Globus pallidus (tissue), 1 donor: ENCODE measurements around the gene GP2.

Experiments used
- DNase-seq: peaks from one replicate; pipeline ENCODE4 v3.0.0-alpha.2; 2015; ENCODE audit warnings: low spot score

The GP2 gene

DNA sequence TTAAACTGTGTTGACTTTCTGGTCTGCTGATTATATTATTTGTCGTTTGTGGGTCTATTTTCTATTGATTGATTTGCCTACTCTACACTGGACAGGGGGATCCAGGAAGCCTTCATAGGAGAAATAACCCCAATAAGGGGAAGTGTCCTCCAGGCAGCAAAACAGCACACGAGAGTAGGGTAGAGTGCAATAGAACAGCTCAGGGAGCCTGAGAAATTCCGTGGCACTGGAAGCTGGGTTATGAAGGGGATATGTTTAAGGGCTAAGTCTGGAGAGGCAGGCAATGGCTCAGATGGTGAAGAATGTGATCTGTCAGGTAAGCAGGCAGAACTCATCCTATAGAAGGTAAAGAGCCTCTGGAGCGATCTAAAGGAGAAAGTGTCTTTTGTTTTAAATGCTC is 20.9 kb downstream of the GP2 start:
- DNase-seq: no peak

DNA sequence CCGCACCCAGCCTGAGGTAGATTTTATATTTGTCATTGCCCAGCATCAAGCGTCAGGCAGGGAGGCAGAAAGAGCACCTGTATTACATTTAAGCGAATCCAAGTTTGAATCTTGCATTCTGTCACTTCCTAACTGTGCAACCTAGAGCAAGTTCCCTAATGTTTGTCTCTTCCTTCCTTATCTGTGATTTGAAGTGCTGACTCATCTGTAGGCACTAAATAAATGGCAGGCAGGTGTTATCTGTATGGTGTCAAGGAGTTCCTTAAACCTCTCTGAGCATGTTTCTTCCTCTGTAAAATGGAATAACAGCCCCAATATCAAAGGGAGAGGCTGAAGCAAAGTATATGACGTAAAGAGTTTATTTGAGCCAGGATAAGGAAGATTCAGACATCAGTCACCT is 24.3 kb downstream of the GP2 start:
- no peak for DNase-seq

DNA sequence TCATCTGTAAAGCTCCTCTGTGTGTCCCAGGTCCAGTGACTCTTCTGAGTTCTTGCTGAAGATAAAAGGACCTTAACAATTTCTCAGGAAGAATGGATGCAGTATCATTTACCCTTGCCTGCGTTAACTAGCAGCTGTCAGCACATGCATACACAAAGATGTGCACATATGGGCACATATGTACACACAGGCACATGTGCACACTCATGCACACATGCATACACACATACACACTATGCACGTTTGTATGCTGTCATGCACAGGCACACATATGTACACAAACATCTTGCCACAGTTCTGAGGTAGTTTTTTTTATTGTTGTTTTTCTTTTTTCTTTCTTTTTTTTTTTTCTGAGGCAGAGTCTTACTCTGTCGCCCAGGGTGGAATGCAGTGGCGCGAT is 24.9 kb downstream of the GP2 start:
- DNase-seq: no peak

DNA sequence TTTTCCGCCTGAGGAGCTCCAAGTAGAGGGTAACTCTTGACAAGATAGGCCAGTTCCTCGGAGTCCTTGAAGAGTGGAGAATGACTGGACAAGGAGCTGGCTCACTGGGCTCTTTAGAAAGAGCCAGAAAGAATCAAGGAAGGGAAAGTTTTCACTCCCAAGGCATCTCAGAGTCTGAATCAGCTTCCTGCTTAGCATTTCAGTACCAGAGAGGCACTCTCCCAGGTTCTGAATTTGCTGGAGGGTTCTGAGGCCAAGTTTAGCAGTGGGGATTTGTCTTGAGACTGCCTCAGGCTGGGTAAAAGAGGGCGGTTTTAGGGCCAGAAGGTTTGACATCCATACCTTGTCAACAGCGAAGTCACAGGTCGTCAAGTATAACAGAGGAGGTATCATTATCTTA is 25.5 kb downstream of the GP2 start:
- DNase-seq: no peak

DNA sequence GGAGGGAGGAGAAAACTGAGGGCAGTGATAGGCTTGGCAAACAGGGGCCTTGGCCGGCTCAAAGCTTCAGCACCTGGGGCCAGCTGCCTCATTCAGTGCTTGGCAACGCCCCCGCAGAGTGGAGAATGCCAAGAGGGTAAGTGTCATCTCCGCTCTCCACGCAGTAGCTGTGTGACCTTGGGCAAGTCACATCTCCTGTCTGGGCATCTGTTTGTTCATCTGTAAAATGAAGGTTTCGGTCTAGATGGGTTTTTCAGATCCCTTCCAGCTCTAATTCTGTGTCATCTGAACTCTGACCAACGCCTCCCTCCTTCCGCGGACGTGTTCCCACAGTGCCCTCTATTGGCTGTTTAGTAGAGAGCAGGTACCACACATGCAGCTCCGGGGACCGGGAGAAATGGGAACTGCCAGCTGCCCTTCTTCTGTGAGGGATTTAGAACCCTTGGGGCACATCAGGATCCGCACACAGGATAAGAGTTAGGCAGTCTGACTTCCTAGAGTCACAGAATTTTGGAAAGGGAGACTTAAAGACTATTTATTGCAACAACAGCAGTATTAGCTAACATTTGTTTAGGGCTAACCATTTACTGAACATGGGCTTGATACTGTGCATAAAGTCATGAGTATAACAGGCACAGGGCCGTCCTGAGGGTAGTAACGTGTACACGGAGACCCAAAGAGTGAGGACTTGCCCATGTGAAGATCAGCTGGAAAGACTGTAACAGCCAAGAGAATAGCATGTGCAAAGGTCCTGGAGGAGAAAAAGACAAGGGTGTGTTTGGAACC is 26.8 kb downstream of the GP2 start:
- peak; percentile 46 for DNase-seq

DNA sequence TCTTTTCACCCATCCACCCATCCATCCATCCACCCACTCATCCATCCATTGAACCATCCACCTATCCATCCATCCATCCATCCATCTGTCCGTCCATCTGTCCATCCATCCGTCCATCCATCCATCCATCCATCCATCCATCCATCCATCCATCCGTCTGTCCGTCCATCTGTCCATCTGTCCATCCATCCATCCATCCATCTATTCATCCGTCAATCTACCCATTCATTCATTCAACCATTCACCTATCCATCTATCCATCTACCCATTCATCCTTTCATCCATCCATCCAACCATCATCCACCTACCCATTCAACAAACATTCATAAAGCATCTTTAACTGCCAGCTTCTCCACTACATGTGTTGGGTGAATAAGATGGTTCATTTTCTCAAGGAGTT is 28.9 kb downstream of the GP2 start:
- DNase-seq: no peak

DNA sequence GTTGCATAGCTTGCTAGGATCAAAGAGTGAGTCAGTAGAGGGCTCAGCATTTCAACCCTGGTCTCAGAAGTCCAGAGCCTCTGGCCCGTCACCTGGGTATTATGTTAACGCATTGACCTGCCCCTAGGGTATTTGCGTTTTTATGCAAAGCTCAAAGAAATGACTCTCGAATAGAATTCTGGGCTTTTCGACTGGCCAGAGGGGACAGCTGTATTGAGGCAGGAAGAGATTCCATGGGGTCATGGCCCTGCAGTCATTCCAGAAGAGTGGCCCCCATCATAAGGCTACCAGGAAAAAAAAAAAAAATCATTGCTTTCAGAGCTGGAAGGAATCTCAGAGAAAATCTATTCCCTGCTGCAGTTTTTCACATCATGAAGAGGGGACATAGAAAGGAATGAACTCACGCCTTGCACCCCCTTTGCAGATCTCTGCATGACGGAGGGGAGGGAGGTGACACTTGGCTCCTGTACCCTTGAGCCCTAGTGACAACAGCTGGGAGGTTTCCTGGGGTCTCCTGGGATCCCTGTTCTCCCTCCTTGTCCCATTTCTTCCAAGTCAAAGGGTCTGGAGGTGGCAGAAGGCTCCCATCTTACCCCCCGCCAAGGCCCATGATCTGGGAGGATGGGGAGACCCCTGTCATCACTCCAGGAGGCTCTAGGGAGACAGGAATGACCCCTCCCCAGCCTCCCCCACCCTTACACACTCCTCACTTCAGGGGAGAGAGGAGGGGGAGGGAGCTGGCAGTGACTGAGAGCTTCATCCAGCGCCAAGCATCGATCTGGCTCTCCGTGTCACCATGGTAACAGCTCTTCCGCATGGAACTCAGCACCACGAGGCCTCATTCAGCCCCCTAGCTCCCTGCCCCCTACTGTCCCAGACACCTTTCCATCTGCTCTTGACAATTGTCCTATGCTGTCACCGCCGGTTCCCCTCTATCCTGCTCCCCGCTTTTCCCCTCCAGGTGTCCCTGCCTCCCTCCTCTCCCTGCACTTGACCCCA is 35.8 kb downstream of the GP2 start:
- DNase-seq: no peak

DNA sequence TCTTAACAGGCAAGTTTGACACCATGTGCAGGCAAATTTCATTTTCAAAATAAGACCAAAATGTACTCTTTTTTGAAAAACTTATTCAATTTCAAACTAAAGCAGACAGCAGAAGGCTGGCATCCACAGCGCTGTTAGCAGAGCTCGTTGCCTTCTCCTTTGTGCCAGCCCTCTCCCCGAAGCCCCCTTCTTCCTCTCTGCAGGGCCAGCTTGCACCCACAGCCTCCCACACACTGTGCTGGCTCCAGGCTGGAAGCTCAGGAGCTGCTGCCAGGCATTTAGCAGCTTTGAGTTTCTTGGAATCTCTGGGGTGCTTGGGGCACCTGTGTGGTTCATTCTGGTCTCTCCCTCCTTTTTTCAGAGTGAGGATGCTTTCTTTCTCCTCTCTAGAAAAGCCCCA is 37.7 kb downstream of the GP2 start:
- DNase-seq: no peak

DNA sequence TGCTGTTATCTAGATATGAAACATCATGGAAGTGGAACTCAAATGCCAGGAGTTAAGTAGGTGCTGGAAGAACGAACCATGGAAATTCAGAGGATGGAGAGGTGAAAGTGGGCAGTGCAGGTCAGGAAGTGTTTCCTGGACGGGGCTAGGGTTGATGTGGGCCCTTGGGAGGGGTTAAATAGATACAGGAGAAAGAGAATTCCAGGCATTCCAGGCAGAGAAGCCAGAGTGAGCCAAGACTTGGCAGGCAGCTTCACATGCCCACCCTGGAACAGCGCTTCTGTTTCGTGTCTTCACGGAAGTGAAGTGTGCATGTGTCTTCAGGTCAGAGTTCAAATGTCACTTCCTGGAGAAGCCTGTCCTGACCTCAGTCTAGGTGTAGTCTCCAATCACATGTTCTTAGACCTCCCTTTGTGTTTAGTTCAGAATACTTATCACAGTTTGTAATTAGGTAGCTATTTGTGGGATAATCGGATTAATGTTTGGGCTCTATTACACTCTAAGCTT is 41.3 kb downstream of the GP2 start:
- DNase-seq: no peak

DNA sequence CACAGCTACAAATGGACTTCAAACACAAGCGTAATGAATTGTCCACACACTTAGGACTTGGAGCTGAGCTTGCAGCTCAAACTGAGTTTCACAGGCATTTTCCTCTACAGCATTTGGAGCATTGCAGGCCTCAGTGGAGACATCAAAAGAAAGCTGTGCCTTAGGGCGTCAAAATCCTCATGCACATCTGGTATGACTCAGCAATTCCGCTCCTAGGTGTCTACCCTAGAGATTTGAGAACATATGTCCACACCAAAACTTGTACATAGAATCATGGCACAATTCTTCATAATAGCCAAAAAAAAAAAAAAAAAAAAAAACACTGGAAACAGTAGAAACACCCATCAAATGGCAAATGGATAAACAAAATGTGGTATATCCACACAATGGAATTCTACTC is 47.1 kb downstream of the GP2 start:
- no peak for DNase-seq

DNA sequence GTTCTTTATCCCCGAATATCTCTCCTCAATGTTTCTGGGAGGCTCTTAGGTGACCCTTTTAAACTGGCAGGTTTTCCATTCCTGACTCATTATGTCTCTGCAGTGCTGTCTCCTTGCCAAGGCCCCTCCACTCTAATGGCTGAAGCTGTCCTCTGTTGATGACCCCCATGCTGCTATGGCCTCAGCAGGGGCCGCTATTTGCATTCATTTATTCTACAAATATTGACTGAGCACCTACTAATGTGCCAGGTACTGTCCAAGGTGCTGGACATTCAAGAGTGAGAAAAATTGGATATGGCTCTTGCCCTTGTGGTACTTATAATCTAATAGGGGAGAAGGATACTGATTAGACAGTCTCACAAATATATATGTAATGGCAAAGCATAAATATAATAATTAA is 55.4 kb downstream of the GP2 start:
- DNase-seq: no peak

DNA sequence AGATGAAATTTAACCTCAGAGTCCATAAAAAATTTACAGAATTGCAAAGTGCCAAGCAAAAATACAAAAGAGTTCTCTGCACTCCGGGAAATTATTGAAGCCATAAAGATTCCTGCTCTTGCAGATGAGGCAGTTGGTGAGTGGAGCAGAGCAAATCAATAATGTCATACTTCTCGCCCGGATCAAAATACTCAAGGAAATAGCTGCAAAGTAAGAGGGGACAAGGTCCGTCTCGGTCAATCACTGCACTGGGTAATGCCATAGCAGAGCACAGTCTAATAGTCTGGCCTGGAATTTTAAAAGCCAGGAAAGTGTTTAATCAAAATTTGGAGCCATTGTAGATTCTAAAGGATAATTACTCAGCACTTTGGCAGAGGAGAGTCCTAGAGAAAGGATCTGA is 58.9 kb downstream of the GP2 start:
- DNase-seq: no peak

DNA sequence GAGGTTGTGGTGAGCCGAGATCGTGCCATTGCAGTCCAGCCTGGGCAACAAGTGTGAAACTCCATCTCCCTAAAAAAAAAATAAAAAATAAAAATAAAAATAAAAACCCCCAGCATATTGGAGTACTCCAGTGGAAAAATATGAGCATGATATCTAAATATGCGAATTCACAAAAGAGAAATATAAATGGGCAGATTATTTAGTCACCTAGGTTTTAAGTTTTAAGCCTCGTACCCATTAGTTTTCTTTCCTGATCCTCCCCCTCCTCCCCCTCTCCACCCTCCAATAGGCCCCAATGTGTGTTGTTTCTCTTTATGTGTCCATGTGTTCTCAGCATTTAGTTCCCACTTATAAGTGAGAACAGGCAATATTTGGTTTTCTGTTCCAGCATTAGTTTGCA is 62.3 kb downstream of the GP2 start:
- no peak for DNase-seq

DNA sequence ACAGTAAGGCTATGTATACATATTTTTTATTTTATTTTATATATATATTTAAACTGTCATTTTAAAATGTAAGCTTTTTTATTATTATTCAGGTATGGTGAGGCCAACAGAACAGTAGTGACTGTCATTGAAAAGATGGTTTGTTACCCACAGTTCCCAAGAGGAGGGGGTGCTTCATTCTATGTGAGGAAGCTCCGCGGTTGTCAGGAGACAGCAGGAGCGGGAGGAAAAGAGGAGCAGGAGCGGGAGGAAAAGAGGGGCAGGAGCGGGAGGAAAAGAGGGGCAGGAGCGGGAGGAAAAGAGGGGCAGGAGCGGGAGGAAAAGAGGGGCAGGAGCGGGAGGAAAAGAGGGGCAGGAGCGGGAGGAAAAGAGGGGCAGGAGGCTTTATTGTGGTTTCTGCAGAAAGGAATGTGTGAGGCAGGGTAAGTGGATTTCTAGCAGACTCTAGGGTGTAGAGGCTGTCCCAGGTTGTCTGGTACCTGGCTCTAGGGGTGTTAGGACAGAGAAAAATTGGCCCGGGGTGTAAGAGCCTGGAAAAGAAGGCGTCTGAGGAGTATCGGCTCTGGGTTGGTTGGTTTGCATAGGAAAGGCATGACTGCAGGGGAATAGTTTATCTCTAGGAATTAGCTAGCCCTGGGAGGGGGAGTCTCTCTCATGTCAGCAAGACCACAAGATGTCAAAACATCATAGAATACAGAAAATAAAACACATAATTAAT is 64.0 kb downstream of the GP2 start:
- DNase-seq: no peak

DNA sequence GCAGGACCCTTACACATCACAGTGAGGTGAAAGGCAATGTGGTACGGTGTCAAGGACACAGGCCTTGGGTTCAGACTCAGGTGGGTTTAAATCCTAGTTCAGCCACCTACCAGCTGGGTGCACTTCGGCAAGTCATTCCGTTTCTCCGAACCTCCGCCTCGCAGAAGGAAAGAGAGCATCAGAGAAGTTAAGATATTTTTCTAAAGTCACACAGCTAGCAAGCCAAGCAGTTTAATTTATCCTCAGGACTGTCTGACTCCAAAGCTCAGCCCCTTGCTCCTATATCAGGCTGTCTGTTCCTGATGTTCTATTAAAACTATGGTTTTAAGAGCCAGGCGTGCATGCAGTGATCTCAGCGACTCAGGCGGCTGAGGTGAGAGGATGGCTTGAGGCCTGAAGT is 65.1 kb downstream of the GP2 start:
- DNase-seq: no peak

DNA sequence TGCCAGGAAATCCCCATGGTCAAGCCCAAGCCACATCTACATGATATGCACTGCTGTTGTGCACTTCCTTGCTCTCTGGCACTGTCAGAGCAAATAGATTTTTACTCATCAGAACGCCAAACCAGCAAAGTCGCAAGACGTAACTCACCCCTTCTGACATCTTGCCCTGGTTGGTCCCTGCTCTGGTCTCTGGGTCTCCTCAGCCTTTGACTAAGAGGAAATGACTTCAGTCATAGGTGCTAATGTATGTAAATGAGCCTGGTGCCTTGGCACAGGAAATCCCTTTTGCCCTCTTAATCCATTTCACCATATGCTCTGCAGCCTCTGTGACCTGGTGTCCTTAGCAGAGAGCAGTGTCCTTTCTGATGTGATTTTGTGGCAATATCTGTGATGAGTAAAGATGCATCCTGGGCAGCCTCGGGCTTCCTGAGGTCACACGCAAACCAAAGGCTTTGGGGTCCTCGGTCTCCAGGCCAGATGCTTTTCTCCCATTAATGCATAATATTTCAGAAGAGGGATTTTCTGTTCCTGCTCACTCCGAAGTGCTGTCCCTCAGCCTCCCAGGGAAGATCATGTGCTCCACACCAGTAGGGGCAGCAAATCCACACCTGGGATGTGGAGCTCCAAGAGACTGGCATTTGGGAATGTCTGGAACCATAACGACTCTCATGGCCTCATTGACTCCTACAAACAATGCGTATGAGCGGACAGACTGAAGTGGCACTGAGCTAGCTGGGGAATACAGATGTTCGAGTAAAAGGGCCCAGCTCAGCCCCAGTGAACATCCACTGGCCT is 66.9 kb downstream of the GP2 start:
- DNase-seq: no peak
